Urothelium cell line (cell line): ENCODE data around the gene ANKRD66.
"Not testable (repeated sequence)": the region's sequence is repeated elsewhere in the genome, so short reads cannot be mapped to it uniquely, and the experiment has no call there.

Experiments used
- DNase-seq: peaks from one replicate; pipeline ENCODE4 v3.0.0; 2011; ENCODE audit warnings: low spot score, mixed read lengths
- FAIRE-seq: peaks from 2 replicates; lab custom pipeline; 2011; peaks lifted over from hg19 to GRCh38; lab: Jason Lieb, UNC

Gene ANKRD66

GRCh38 chr6:46749731-46750130, 3.0 kb downstream of the ANKRD66 start:
- no peak for DNase-seq
- no peak for FAIRE-seq

GRCh38 chr6:46751658-46752057, 4.9 kb downstream of the ANKRD66 start:
- no peak for FAIRE-seq
- no peak for DNase-seq

- no peak for FAIRE-seq
- DNase-seq, result no peak
Measured at GRCh38 chr6:46755865-46756264, 9.1 kb downstream of the ANKRD66 start.

- no peak for FAIRE-seq
Measured at GRCh38 chr6:46756469-46757213, 9.9 kb downstream of the ANKRD66 start.

GRCh38 chr6:46757214-46757596, 10.5 kb downstream of the ANKRD66 start:
- DNase-seq (peak; percentile 26), FAIRE-seq (peak; percentile 23)

More at GRCh38 chr6:46756469-46757213, 9.9 kb downstream of the ANKRD66 start:
- DNase-seq, result peak; percentile 16

GRCh38 chr6:46758960-46759753, 12.4 kb downstream of the ANKRD66 start:
- FAIRE-seq, result no peak
- no peak for DNase-seq

GRCh38 chr6:46760925-46761324, 14.2 kb downstream of the ANKRD66 start:
- peak; percentile 32 for FAIRE-seq
- no peak for DNase-seq

GRCh38 chr6:46763466-46763865, 16.7 kb downstream of the ANKRD66 start:
- FAIRE-seq, result no peak
- no peak for DNase-seq

- not testable (repeated sequence) for DNase-seq, FAIRE-seq
Measured at GRCh38 chr6:46764280-46764679, 17.5 kb downstream of the ANKRD66 start.

- FAIRE-seq (no peak), DNase-seq (no peak)
Measured at GRCh38 chr6:46764961-46765360, 18.2 kb downstream of the ANKRD66 start.

GRCh38 chr6:46772016-46772415, 25.3 kb downstream of the ANKRD66 start:
- FAIRE-seq, result no peak

GRCh38 chr6:46772762-46773161, 26.0 kb downstream of the ANKRD66 start:
- FAIRE-seq (no peak), DNase-seq (no peak)

More at GRCh38 chr6:46772016-46772415, 25.3 kb downstream of the ANKRD66 start:
- DNase-seq, result no peak

- DNase-seq, result no peak
- FAIRE-seq, result no peak
Measured at GRCh38 chr6:46773201-46773855, 26.6 kb downstream of the ANKRD66 start.

GRCh38 chr6:46774736-46775135, 28.0 kb downstream of the ANKRD66 start:
- not testable (repeated sequence) for FAIRE-seq

GRCh38 chr6:46776070-46776712, 29.5 kb downstream of the ANKRD66 start:
- DNase-seq (no peak), FAIRE-seq (no peak)

More at GRCh38 chr6:46774736-46775135, 28.0 kb downstream of the ANKRD66 start:
- DNase-seq, result not testable (repeated sequence)

- no peak for DNase-seq
- FAIRE-seq, result no peak
Measured at GRCh38 chr6:46777476-46778346, 31.0 kb downstream of the ANKRD66 start.

- DNase-seq, result peak; percentile 42
- no peak for FAIRE-seq
Measured at GRCh38 chr6:46781478-46782378, 35.0 kb downstream of the ANKRD66 start.

- FAIRE-seq, result no peak
Measured at GRCh38 chr6:46784535-46784934, 37.8 kb downstream of the ANKRD66 start.

More at GRCh38 chr6:46784535-46784934, 37.8 kb downstream of the ANKRD66 start:
- DNase-seq, result no peak
